K562 (cell line): Measurements from ENCODE around the gene NR1I3. TPM values are rescaled to one million over a fixed set of nuclear protein-coding genes. Genes with fewer than 3 reads are reported as not detected.

Source experiments
- ADNP ChIP-seq: fragments of 200-800 bp; sonication (Bioruptor generic); IDR thresholded peaks from 2 replicates; pipeline ENCODE4 v1.6.1; 2016; ENCODE audit warnings: missing genetic modification characterization, missing compliant biosample characterization
- CHD7 ChIP-seq: fragments of 200-600 bp; sonication (generic); IDR thresholded peaks from one replicate; pipeline ENCODE4 v1.6.1; 2012; ENCODE audit warnings: mild to moderate bottlenecking, low read depth, low read length, inconsistent platforms
- EHMT2 ChIP-seq: fragments of 450-650 bp; IDR thresholded peaks from 2 replicates; pipeline ENCODE4 v1.6.1; 2018; ENCODE audit warnings: antibody characterized with exemption
- ETV5 ChIP-seq: sonication (generic); formaldehyde crosslinking; IDR thresholded peaks from 2 replicates; pipeline ENCODE4 v1.4.0; 2020; ENCODE audit warnings: low read depth, mild to moderate bottlenecking, missing genetic modification reagents
- ETV6 ChIP-seq, 3 experiments: fragments of 150-350 bp in 1 of 3; sonication (generic) in 1 of 3; formaldehyde crosslinking in 1 of 3; IDR thresholded peaks; 2 replicates each; pipeline versions ENCODE4 v1.6.1 to v1.8.0; 2014 to 2022; ENCODE audit warnings: borderline replicate concordance in 2 of 3, low read depth in 2 of 3, antibody characterized with exemption in 1 of 3, low read length in 1 of 3, mild to moderate bottlenecking in 1 of 3, missing genetic modification reagents in 1 of 3
- FOXO4 ChIP-seq: fragments of 450-650 bp; formaldehyde crosslinking; IDR thresholded peaks from 2 replicates; pipeline ENCODE4 v1.4.0; 2020; ENCODE audit warnings: mild to moderate bottlenecking, moderate library complexity
- GABPB1 ChIP-seq: sonication (generic); formaldehyde crosslinking; IDR thresholded peaks from 2 replicates; pipeline ENCODE4 v1.8.0; 2022; ENCODE audit warnings: mild to moderate bottlenecking, missing genetic modification reagents
- GTF2F1 ChIP-seq: IDR thresholded peaks from 2 replicates; pipeline ENCODE4 v1.6.1; 2011; ENCODE audit warnings: low read depth, low read length, improper control_type of control experiment
- MCM7 ChIP-seq, 2 experiments: fragments of 450-650 bp; IDR thresholded peaks; 2 replicates each; pipeline ENCODE4 v1.6.1; 2016 to 2018
- MTA3 ChIP-seq: fragments of 450-650 bp; formaldehyde crosslinking; IDR thresholded peaks from 2 replicates; pipeline ENCODE4 v1.6.1; 2017; ENCODE audit warnings: mild to moderate bottlenecking, borderline replicate concordance
- NFIX ChIP-seq: fragments of 250-450 bp; sonication (Bioruptor Pico); IDR thresholded peaks from 2 replicates; pipeline ENCODE4 v1.4.0; 2020; ENCODE audit warnings: low read depth, mild to moderate bottlenecking, moderate library complexity
- POLR2AphosphoS5 ChIP-seq: IDR thresholded peaks from 2 replicates; pipeline ENCODE4 v1.6.1; 2011; ENCODE audit warnings: mild to moderate bottlenecking, low read depth, low read length, moderate library complexity; ENCODE audit not compliant: control insufficient read depth, insufficient read depth
- SMAD3 ChIP-seq: fragments of 450-650 bp; formaldehyde crosslinking; conservative IDR thresholded peaks from 2 replicates; pipeline ENCODE4 v1.4.0; 2020; ENCODE audit warnings: mild to moderate bottlenecking
- SPI1 ChIP-seq: IDR thresholded peaks from 2 replicates; pipeline ENCODE4 v1.6.1; 2011; ENCODE audit warnings: low read depth, low read length, control low read depth, borderline replicate concordance
- TARDBP ChIP-seq: fragments of 450-650 bp; IDR thresholded peaks from 2 replicates; pipeline ENCODE4 v1.6.1; 2016
- TEAD2 ChIP-seq: fragments of 450-650 bp; IDR thresholded peaks from 2 replicates; pipeline ENCODE4 v1.6.1; 2016; ENCODE audit warnings: missing genetic modification characterization, control low read depth, missing compliant biosample characterization
- polyA plus RNA-seq, 8 experiments: library from polyadenylated mRNA; depleted of rRNA in 4 of 8; stranded (reverse) in 5 of 8; unstranded in 3 of 8; fragments of >200 nt; fragmentation: Nextera tagmentation in 2 of 8; fragmentation: Illumina TruSeq in 1 of 8; extraction: Ambion mirVana in 2 of 8; extraction: Trizol in 1 of 8; gene quantifications; 2 replicates each; pipeline versions ENCODE4 v1.2.1 to v1.2.3, GENCODE V29; 2011 to 2014; ENCODE audit warnings: inconsistent platforms in 1 of 8, missing spikeins in 1 of 8
- total RNA-seq, 7 experiments: library from RNA; depleted of rRNA in 6 of 7; stranded (reverse); fragments of >200 nt in 6 of 7; fragmentation: Illumina TruSeq in 2 of 7; extraction: Trizol in 2 of 7; gene quantifications; 2 replicates each; pipeline versions ENCODE4 v1.2.1 to v1.2.3, GENCODE V29; 2011 to 2021; ENCODE audit warnings: low replicate concordance in 1 of 7

NR1I3 gene
- total and polyA plus RNA-seq, 9 of the 15 experiments (the other 6 are each of a cell fraction or from before 2014, with no cell fraction given): 0.11 TPM; not detected in 8

- TF ChIP-seq SPI1 (no peak), NFIX (CRISPR knock-in tag) (no peak), ETV6 (IDR thresholded peaks at IDR 0.05; ENCODE audit: borderline replicate concordance in 1 of 2, low read depth in 2 of 2, low read length in 1 of 2) (no peak), ETV6 (CRISPR knock-in tag; IDR thresholded peaks at IDR 0.05; ENCODE audit: borderline replicate concordance) (no peak), EHMT2 (peak; percentile 67; the same call in 1 of the 2 replicates), ETV5 (CRISPR knock-in tag) (no peak), FOXO4 (CRISPR knock-in tag) (no peak), MCM7 (IDR thresholded peaks at IDR 0.05) (no peak), TARDBP (no peak), ADNP (no peak), GABPB1 (no peak), CHD7 (no peak), POLR2AphosphoS5 (no peak), TEAD2 (tag) (no peak), GTF2F1 (no peak), MTA3 (peak; percentile 2; the same call in 1 of the 2 replicates), SMAD3 (CRISPR knock-in tag) (0 out of 2 replicates have a peak, but pooled peaks have one; percentile 58)
These were observed 12.3 kb downstream of the NR1I3 start, which contains the start of gene TOMM40L (continued) for GRCh38 chr1:161225534-161226319.
